GM12874 (cell line): Measurements from ENCODE around the gene EPM2AIP1.

Experiments used
- TF ChIP-seq, protein P1 (sequence below): IDR thresholded peaks from 2 replicates; pipeline ENCODE4 v1.5.1; 2011; ENCODE audit warnings: low read depth, mild to moderate bottlenecking, control low read depth, low read length, moderate library complexity; ENCODE audit not compliant: insufficient read depth

EPM2AIP1 gene

DNA sequence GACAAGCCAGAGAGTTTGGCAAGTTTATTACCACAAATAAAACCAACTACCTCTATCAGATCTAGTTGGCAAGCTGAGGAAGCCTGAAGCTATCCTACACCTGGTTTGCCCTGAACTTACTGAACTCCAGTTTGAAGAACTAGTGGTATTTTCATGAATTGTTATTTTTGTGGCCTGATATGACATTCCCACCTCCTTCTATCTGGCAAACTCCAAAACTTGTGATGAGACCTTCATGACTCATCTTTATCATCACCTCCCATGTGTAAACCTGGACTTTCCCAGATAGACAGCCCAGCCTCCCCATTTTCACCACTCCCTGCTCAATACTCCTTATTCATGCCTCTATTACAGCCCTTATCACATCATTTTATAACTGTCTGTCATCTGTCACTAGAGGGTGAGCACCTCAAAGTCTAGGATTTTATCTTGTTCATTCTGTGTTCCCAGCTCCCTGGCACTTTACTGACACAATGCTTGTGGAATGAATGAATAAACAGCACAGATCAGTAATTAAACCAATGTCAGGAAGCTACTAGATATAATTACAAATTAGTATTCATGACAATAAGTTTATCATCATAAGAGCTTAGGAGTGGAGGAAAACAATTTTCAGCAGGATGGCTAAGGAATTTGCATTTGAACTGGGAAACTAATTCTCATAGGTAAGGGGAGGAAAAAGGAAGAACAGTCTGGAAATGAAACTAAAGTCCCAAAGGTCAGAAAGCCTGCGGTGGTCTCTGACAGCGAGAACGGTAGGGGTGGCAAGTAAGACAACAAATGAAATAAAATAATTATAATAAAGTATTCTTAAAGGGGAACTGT, 34.9 kb downstream of the EPM2AIP1 start:
- TF ChIP-seq, protein P1, sequence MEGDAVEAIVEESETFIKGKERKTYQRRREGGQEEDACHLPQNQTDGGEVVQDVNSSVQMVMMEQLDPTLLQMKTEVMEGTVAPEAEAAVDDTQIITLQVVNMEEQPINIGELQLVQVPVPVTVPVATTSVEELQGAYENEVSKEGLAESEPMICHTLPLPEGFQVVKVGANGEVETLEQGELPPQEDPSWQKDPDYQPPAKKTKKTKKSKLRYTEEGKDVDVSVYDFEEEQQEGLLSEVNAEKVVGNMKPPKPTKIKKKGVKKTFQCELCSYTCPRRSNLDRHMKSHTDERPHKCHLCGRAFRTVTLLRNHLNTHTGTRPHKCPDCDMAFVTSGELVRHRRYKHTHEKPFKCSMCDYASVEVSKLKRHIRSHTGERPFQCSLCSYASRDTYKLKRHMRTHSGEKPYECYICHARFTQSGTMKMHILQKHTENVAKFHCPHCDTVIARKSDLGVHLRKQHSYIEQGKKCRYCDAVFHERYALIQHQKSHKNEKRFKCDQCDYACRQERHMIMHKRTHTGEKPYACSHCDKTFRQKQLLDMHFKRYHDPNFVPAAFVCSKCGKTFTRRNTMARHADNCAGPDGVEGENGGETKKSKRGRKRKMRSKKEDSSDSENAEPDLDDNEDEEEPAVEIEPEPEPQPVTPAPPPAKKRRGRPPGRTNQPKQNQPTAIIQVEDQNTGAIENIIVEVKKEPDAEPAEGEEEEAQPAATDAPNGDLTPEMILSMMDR, result no peak

DNA sequence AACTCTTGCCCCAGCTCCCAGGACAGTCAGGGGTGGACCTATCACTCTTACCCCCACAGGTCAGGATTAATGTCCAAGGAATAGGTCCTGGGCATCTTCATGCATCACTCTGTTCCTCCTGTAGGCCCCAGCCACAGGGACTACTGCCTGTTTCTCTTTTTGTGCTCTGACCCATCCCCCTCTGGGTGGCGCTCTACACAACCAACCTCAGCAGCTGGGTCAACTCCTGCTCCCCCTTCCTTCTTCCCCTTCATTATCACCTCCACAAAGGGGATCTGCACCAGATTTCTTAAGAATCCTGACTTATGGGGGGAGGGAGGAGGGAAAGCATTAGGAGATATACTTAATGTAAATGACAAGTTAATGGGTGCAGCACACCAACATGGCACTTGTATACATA, 35.9 kb downstream of the EPM2AIP1 start:
- TF ChIP-seq, protein P1, result no peak

DNA sequence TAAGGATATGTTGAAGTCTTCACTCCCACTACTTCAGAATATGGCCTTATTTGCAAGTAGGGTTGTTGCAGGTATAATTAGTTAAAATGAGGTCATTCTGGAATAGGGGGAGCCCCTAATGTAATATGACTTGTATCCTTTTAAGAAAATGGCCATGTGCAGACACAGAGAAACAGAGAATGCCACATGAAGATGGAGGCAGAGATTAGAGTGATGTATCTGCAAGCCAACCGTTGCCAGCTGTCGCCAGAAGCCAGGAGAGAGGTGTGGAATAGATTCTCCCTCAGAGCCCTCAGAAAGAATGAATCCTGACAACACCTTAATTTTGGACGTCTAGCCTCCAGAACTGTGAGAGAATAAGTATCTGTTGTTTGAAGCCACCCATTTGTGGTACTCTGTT, 36.8 kb downstream of the EPM2AIP1 start:
- TF ChIP-seq, protein P1, result no peak

DNA sequence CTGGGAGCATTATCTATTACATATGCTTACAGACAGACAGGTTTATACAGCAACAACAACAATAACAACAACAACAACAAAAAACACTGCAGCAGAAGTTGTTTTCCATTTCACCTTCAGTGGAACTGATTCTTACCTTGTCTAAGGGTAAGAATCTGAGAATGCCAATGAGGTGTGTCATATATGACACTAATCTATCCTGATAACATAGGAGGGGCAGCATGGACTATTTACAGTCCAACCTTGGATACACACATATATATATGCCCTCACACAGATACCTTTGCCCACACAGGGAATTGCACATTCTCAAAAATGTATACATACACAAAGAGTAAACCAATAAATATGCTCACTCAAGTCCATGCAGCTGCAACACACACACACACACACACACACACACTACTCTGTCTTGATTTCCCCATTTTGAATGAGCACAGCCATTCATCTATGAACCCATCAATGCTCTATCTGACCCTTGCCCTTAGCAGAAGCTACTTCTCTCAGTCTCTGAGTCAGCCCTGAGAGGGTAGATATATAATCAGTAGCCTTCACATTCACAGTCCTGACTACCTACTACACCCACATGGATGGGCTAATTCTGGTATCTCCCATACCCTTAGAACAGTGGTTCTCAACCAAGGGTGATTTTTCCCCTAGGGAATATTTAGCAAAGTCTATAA, 38.3 kb downstream of the EPM2AIP1 start:
- TF ChIP-seq, protein P1, result no peak

DNA sequence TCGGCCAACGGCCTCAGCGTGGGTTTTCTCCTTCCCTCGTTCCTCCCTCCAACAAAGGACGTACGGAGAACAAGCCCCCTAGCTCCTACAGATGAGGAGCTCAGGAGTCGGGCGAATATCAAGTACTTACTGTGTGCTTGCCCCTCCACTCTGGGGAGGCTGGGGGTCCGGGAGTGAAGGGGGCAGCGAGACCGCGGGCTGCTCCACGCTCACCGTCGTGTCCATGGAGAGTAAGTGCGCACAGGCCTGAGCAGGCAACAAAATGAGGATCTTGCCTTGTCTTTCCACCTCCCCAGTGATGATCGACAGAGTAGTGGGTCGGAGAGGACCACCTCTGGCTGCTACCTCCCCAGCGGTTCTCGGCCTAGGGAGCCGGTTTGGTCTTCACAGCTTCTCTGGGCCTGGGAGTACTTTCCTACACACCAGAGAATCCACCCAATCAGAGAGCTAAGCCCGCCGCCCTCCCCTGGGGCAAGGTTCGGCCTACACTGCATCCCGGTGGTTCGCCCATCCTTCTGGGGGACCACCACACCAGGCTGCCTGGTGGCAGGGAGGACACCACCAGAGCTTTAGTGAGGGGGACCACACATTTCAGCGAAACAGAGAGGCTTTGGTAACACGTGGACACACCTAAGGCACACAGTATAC, 47.5 kb downstream of the EPM2AIP1 start:
- TF ChIP-seq, protein P1, result no peak

DNA sequence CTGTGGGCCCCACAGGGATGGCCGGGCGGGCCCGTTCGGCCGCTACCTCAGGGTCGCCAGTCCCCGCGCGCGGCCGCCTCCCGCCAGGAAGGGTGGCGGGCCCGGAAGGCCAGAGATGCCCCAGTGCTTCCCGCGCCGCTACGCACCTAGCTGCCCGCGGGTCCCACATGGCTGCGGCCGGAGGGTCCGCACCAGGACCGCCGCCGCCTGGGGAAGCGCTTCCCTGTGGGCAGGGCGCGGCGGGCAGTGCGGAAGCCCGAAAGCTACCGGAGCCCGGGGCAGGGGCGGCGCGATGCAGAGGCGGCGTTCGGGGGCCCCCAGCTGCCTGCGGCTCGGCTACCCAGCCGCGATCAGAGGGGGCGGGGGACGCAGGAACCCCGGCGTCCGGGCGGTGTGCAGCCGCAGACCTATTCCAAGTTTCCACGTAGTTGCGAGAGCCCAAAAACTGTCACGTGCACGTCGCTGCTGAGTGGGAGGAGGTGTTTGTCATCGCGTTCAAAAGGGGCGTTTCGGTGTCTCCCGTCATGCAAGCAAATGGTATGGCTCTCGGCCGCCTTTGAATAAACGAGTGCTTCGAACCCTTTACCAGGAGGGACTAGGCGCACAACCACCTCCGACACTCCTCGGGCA, 48.2 kb downstream of the EPM2AIP1 start, which contains the start of gene TRANK1:
Gene TRANK1, minus strand, starts transcription at position 414 of the 630 bp plus-strand sequence. Its CDS starts 245 bp downstream, at position 169.
- TF ChIP-seq, protein P1, result no peak
